ENCODE measurements around the gene PDE3A.

The PDE3A gene

DNA sequence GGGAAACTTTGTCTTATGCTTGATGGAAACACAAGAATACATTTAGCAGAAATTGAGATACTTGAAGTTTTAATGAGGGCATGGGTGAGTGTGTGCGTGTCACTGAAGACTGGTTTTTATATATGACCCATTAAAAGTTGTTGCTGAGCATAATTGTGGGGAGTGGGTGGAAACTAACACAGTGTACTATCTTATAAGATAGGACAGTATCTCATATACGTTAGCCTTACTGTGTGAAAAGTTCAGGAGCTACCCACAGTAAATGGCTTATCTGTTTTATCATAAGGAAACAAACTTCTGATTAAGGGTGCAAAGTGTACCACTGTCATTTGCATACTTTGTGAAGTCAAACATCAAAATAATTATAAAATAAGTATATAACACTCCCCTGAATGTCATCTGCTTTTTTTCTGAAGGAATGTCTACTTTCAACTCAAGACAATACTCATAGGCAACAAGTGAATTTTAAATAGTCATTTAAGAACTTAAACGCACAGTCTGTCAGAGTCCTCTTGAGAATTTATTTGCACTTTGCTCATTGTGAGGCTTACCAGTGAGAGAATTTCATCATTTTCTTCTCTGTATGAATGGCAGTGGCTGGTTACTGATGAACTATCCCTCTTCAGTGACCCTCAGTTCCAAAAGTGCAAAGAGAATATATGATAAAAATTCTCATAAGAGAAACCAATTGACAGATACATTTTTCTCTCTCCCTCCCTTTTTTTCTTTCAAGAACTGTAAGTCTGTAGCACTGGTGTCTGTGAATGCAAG, 4.2 kb downstream of the PDE3A start:
- in situ Hi-C loops (cut with HindIII; ENCODE audit: low sequenced_read_pairs) = no loop called here
- TF ChIP-seq, protein P1, sequence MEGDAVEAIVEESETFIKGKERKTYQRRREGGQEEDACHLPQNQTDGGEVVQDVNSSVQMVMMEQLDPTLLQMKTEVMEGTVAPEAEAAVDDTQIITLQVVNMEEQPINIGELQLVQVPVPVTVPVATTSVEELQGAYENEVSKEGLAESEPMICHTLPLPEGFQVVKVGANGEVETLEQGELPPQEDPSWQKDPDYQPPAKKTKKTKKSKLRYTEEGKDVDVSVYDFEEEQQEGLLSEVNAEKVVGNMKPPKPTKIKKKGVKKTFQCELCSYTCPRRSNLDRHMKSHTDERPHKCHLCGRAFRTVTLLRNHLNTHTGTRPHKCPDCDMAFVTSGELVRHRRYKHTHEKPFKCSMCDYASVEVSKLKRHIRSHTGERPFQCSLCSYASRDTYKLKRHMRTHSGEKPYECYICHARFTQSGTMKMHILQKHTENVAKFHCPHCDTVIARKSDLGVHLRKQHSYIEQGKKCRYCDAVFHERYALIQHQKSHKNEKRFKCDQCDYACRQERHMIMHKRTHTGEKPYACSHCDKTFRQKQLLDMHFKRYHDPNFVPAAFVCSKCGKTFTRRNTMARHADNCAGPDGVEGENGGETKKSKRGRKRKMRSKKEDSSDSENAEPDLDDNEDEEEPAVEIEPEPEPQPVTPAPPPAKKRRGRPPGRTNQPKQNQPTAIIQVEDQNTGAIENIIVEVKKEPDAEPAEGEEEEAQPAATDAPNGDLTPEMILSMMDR (IDR thresholded peaks at IDR 0.05; ENCODE audit: low read depth, low read length, missing control alignments) = no peak
- H3K4me3 ChIP-seq (ENCODE audit: low read depth, low read length) = peak overlapping the region; percentile 59
- DNase-seq (ENCODE audit: low read depth) = no peak

DNA sequence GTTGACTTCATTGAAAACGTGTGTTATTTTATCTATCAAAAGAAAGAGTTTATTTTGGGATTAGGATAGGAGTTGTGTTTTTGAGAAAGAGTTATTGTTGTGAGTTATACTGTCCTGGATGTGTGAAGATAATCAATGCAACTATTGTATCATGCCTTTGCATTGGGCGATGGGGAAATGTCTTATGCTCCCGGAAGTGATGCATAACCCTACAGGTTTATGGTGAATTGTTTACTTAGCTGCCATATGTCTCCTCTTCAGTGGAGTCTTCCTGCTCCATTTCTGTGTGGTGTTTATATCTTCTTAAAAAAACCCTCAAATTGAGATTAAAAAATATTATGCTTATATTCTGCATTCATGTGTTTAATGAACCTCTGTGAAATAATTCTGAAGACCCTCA, 6.5 kb downstream of the PDE3A start:
- DNase-seq (ENCODE audit: low read depth) = no peak
- TF ChIP-seq, protein P1 (IDR thresholded peaks at IDR 0.05; ENCODE audit: low read depth, low read length, missing control alignments) = no peak
- in situ Hi-C loops (cut with HindIII; ENCODE audit: low sequenced_read_pairs) = no loop called here
- no peak overlapping the region for H3K4me3 ChIP-seq (ENCODE audit: low read depth, low read length)

DNA sequence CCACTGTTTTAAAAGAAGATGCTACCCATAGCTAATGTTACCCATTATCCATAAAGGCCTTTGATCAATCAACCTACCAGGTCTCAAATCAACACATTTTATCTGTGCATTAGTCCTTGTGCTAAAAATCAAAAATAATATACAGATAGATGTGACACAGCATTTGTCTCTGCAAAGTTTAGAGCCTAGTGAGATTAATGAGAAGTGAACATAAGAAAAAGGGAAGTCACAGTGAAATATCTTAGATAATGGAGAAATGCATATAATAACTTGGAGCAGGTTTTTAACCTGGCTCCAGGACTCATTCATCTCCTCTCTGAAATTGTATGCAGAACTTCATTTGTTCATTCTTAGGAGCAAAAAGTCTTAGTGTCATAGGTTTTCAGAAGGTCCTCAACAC, 7.2 kb downstream of the PDE3A start:
- TF ChIP-seq, protein P1 (IDR thresholded peaks at IDR 0.05; ENCODE audit: low read depth, low read length, missing control alignments) = no peak
- H3K4me3 ChIP-seq (ENCODE audit: low read depth, low read length) = no peak overlapping the region
- no peak for DNase-seq (ENCODE audit: low read depth)
- in situ Hi-C loops (cut with HindIII; ENCODE audit: low sequenced_read_pairs) = no loop called here

DNA sequence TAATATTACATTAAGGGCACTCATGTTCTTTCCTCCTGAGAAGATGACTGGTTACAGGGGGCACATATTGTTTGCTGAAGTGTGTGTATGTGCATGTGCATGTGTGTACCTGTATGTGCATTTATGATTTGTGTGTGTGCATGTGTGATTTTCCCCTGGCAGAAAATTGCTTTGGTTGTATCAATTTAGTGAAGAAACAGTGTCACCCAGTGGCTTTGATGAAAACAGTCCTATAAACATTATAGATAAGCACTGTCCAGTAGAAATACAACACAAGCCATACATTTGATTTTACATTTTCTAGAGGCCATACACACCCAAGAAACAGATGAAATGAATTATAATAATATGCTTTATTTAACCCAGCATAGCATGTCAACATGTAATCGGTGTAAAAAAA, 8.6 kb downstream of the PDE3A start:
- TF ChIP-seq, protein P1 (IDR thresholded peaks at IDR 0.05; ENCODE audit: low read depth, low read length, missing control alignments) = peak; percentile 28
- in situ Hi-C loops (cut with HindIII; ENCODE audit: low sequenced_read_pairs) = no loop called here
- no peak overlapping the region for H3K4me3 ChIP-seq (ENCODE audit: low read depth, low read length)
- no peak for DNase-seq (ENCODE audit: low read depth)

DNA sequence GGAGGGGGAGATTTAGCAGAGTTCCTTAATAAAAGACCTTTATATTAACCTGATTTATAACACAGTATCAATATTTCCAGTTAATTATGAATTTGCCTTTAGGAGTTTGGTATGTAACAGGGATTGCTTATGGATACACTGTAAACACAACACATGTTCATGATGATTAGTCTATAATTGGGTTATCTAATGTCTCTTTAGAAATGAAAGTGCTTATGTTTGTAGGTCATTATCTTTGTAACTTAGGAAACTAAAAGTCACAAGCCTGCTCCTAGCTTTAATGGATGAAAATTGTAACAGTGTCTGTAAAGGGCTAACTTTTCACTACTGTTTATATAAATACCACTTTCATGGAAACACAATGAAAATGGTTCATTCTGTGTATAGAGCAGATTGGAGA, 9.4 kb downstream of the PDE3A start:
- in situ Hi-C loops (cut with HindIII; ENCODE audit: low sequenced_read_pairs) = no loop called here

DNA sequence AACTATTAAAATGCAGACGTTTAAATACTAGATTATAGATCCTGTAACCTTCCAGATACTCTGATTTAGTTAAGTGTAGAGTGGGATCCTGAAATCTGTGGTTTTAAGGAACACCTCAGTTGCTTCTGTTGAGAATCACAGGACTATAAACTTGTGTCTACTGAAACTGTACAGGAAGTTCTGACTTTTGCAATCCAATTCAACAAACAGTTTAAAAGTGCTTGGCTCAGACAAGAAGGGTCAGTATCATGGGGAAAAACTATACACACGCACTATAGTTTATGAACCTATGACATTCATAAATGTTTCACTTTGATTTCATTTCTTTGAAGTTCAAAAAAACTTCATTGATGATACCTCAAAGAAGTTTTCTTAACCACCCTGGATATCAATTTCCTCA, 13.8 kb downstream of the PDE3A start:
- DNase-seq (ENCODE audit: low read depth) = no peak
- TF ChIP-seq, protein P1 (IDR thresholded peaks at IDR 0.05; ENCODE audit: low read depth, low read length, missing control alignments) = no peak
- in situ Hi-C loops (cut with HindIII; ENCODE audit: low sequenced_read_pairs) = no loop called here
- no peak overlapping the region for H3K4me3 ChIP-seq (ENCODE audit: low read depth, low read length)

More for the DNA sequence above, 9.4 kb downstream of the PDE3A start:
- no peak overlapping the region for H3K4me3 ChIP-seq (ENCODE audit: low read depth, low read length)
- no peak for DNase-seq (ENCODE audit: low read depth)
- TF ChIP-seq, protein P1 (IDR thresholded peaks at IDR 0.05; ENCODE audit: low read depth, low read length, missing control alignments) = no peak

All from astrocyte of the cerebellum (primary cell).